HepG2 (cell line): ENCODE results near the gene ZNF382. TPM values are rescaled to one million over a fixed set of nuclear protein-coding genes. Genes with fewer than 3 reads are reported as not detected.

Experiments
- AGO1 ChIP-seq: fragments of 200-400 bp; formaldehyde crosslinking; IDR thresholded peaks from 2 replicates; pipeline ENCODE4 v1.6.1; 2017; ENCODE audit warnings: mild to moderate bottlenecking, low read depth, low read length, moderate library complexity; ENCODE audit not compliant: poor library complexity, severe bottlenecking
- ATAD3A ChIP-seq: sonication (generic); formaldehyde crosslinking; IDR thresholded peaks from 2 replicates; pipeline ENCODE4 v1.4.0; 2020; ENCODE audit warnings: missing genetic modification reagents
- MTF2 ChIP-seq: sonication (generic); formaldehyde crosslinking; IDR thresholded peaks from 2 replicates; pipeline ENCODE4 v1.5.0; 2020; ENCODE audit warnings: missing genetic modification reagents, borderline replicate concordance
- SUZ12 ChIP-seq: fragments of 150-350 bp; IDR thresholded peaks from 2 replicates; pipeline ENCODE4 v1.6.1; 2014; ENCODE audit warnings: low read depth, low read length
- TGIF2 ChIP-seq: IDR thresholded peaks from 2 replicates; pipeline ENCODE4 v1.6.1; 2016; ENCODE audit warnings: control low read depth, missing compliant biosample characterization
- XBP1 ChIP-seq: sonication (generic); formaldehyde crosslinking; IDR thresholded peaks from 2 replicates; pipeline ENCODE4 v1.5.0; 2020; ENCODE audit warnings: missing genetic modification reagents
- ZBTB7B ChIP-seq: sonication (generic); formaldehyde crosslinking; IDR thresholded peaks from 2 replicates; pipeline ENCODE4 v1.4.0; 2020; ENCODE audit warnings: missing genetic modification reagents
- ZMYM2 ChIP-seq: sonication (generic); formaldehyde crosslinking; IDR thresholded peaks from 2 replicates; pipeline ENCODE4 v1.8.0; 2022; ENCODE audit warnings: mild to moderate bottlenecking, missing genetic modification reagents
- ZNF207 ChIP-seq: fragments of 450-650 bp; IDR thresholded peaks from 2 replicates; pipeline ENCODE4 v1.6.1; 2016; ENCODE audit warnings: antibody characterized with exemption, borderline replicate concordance
- ZNF367 ChIP-seq: sonication (generic); formaldehyde crosslinking; IDR thresholded peaks from 2 replicates; pipeline ENCODE4 v1.4.0; 2020; ENCODE audit warnings: missing genetic modification reagents, borderline replicate concordance
- ZNF850 ChIP-seq: sonication (generic); formaldehyde crosslinking; conservative IDR thresholded peaks from 2 replicates; pipeline ENCODE4 v1.9.0; 2021; ENCODE audit warnings: mild to moderate bottlenecking, missing genetic modification reagents
- polyA plus RNA-seq, 8 experiments: library from polyadenylated mRNA; depleted of rRNA in 3 of 8; stranded (reverse) in 7 of 8; unstranded in 1 of 8; fragments of >200 nt; fragmentation: Illumina TruSeq in 4 of 8; extraction: Trizol in 4 of 8; gene quantifications; 2 replicates each; pipeline versions ENCODE4 v1.2.1 to v1.2.3, GENCODE V29; 2011 to 2016; ENCODE audit warnings: low read depth in 4 of 8, missing spikeins in 1 of 8, mixed read lengths in 1 of 8; ENCODE audit not compliant: insufficient read depth in 1 of 8
- total RNA-seq, 5 experiments: library from RNA; depleted of rRNA; stranded (reverse); fragments of >200 nt; fragmentation: Illumina TruSeq; extraction: Trizol; gene quantifications; 2 replicates each; pipeline ENCODE4 v1.2.3, GENCODE V29; 2016; ENCODE audit warnings: low read depth in 1 of 5
- TF ChIP-seq, protein P1 (sequence below): sonication (generic); formaldehyde crosslinking; IDR thresholded peaks from 2 replicates; pipeline ENCODE4 v1.5.0; 2020; ENCODE audit warnings: mild to moderate bottlenecking, missing genetic modification reagents
- TF ChIP-seq, protein P2 (sequence below): sonication (generic); formaldehyde crosslinking; IDR thresholded peaks from 2 replicates; pipeline ENCODE4 v1.9.0; 2021; ENCODE audit warnings: mild to moderate bottlenecking, missing genetic modification reagents
- TF ChIP-seq, protein P3 (sequence below): IDR thresholded peaks from 2 replicates; pipeline ENCODE4 v1.6.1; 2012; ENCODE audit warnings: low read length, improper control_type of control experiment

Gene ZNF382
- total and polyA plus RNA-seq, 2 of the 13 experiments (the other 11 are each of a cell fraction or from before 2014, with no cell fraction given): 2.3 to 6.8 TPM

DNA sequence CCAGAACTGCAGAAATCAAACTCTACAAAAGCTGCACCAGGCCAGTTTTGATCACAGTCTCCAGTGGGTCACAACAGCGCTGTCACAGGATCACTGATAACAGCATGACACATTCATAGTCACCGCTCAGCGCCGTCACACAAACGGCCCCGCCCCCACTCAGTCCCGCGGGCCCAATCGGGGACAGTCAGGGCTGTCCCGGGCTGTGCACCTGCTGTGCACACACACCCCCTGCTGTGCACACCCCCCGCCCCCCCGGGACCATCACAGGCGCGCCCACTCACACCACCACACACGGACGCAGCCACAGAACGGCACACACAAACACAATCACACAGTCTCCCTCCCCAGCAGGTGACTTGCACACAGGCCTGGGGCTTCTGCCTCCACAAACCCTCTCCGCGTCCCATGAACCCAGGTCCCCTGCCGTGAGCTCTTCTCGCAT lies 435 bp upstream of the ZNF382 start (continued):
- TF ChIP-seq, protein P1, sequence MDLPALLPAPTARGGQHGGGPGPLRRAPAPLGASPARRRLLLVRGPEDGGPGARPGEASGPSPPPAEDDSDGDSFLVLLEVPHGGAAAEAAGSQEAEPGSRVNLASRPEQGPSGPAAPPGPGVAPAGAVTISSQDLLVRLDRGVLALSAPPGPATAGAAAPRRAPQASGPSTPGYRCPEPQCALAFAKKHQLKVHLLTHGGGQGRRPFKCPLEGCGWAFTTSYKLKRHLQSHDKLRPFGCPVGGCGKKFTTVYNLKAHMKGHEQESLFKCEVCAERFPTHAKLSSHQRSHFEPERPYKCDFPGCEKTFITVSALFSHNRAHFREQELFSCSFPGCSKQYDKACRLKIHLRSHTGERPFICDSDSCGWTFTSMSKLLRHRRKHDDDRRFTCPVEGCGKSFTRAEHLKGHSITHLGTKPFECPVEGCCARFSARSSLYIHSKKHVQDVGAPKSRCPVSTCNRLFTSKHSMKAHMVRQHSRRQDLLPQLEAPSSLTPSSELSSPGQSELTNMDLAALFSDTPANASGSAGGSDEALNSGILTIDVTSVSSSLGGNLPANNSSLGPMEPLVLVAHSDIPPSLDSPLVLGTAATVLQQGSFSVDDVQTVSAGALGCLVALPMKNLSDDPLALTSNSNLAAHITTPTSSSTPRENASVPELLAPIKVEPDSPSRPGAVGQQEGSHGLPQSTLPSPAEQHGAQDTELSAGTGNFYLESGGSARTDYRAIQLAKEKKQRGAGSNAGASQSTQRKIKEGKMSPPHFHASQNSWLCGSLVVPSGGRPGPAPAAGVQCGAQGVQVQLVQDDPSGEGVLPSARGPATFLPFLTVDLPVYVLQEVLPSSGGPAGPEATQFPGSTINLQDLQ: 0 out of 2 replicates have a peak, but pooled peaks have one; percentile 15
- TF ChIP-seq ATAD3A (CRISPR knock-in tag): no peak
- TF ChIP-seq MTF2: 0 out of 2 replicates have a peak, but pooled peaks have one; percentile 14
- TF ChIP-seq ZNF367 (CRISPR knock-in tag): no peak
- no peak for TF ChIP-seq SUZ12
- TF ChIP-seq ZNF850 (CRISPR knock-in tag): no peak
- TF ChIP-seq, protein P2, sequence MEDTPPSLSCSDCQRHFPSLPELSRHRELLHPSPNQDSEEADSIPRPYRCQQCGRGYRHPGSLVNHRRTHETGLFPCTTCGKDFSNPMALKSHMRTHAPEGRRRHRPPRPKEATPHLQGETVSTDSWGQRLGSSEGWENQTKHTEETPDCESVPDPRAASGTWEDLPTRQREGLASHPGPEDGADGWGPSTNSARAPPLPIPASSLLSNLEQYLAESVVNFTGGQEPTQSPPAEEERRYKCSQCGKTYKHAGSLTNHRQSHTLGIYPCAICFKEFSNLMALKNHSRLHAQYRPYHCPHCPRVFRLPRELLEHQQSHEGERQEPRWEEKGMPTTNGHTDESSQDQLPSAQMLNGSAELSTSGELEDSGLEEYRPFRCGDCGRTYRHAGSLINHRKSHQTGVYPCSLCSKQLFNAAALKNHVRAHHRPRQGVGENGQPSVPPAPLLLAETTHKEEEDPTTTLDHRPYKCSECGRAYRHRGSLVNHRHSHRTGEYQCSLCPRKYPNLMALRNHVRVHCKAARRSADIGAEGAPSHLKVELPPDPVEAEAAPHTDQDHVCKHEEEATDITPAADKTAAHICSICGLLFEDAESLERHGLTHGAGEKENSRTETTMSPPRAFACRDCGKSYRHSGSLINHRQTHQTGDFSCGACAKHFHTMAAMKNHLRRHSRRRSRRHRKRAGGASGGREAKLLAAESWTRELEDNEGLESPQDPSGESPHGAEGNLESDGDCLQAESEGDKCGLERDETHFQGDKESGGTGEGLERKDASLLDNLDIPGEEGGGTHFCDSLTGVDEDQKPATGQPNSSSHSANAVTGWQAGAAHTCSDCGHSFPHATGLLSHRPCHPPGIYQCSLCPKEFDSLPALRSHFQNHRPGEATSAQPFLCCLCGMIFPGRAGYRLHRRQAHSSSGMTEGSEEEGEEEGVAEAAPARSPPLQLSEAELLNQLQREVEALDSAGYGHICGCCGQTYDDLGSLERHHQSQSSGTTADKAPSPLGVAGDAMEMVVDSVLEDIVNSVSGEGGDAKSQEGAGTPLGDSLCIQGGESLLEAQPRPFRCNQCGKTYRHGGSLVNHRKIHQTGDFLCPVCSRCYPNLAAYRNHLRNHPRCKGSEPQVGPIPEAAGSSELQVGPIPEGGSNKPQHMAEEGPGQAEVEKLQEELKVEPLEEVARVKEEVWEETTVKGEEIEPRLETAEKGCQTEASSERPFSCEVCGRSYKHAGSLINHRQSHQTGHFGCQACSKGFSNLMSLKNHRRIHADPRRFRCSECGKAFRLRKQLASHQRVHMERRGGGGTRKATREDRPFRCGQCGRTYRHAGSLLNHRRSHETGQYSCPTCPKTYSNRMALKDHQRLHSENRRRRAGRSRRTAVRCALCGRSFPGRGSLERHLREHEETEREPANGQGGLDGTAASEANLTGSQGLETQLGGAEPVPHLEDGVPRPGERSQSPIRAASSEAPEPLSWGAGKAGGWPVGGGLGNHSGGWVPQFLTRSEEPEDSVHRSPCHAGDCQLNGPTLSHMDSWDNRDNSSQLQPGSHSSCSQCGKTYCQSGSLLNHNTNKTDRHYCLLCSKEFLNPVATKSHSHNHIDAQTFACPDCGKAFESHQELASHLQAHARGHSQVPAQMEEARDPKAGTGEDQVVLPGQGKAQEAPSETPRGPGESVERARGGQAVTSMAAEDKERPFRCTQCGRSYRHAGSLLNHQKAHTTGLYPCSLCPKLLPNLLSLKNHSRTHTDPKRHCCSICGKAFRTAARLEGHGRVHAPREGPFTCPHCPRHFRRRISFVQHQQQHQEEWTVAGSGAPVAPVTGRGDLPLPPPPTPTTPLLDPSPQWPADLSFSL (CRISPR knock-in tag): peak; percentile 59; the same call in 1 of the 2 replicates
- TF ChIP-seq ZBTB7B (CRISPR knock-in tag): no peak
- no peak for TF ChIP-seq AGO1
- TF ChIP-seq ZNF207: no peak
- TF ChIP-seq ZMYM2 (CRISPR knock-in tag): no peak
- TF ChIP-seq, protein P3, sequence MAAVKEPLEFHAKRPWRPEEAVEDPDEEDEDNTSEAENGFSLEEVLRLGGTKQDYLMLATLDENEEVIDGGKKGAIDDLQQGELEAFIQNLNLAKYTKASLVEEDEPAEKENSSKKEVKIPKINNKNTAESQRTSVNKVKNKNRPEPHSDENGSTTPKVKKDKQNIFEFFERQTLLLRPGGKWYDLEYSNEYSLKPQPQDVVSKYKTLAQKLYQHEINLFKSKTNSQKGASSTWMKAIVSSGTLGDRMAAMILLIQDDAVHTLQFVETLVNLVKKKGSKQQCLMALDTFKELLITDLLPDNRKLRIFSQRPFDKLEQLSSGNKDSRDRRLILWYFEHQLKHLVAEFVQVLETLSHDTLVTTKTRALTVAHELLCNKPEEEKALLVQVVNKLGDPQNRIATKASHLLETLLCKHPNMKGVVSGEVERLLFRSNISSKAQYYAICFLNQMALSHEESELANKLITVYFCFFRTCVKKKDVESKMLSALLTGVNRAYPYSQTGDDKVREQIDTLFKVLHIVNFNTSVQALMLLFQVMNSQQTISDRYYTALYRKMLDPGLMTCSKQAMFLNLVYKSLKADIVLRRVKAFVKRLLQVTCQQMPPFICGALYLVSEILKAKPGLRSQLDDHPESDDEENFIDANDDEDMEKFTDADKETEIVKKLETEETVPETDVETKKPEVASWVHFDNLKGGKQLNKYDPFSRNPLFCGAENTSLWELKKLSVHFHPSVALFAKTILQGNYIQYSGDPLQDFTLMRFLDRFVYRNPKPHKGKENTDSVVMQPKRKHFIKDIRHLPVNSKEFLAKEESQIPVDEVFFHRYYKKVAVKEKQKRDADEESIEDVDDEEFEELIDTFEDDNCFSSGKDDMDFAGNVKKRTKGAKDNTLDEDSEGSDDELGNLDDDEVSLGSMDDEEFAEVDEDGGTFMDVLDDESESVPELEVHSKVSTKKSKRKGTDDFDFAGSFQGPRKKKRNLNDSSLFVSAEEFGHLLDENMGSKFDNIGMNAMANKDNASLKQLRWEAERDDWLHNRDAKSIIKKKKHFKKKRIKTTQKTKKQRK: no peak
- no peak for TF ChIP-seq XBP1
- TF ChIP-seq TGIF2: peak; percentile 98
